ENCODE results near the gene SPP1. TPM values are rescaled to one million over a fixed set of nuclear protein-coding genes. Genes with fewer than 3 reads are reported as not detected.
A peak's percentile ranks its signal among the peaks of the same experiment; 100 is the strongest.

SPP1 gene
- total and polyA plus RNA-seq, 7 donors, result 3.0 to 47.8 (median 30.4) TPM

DNA sequence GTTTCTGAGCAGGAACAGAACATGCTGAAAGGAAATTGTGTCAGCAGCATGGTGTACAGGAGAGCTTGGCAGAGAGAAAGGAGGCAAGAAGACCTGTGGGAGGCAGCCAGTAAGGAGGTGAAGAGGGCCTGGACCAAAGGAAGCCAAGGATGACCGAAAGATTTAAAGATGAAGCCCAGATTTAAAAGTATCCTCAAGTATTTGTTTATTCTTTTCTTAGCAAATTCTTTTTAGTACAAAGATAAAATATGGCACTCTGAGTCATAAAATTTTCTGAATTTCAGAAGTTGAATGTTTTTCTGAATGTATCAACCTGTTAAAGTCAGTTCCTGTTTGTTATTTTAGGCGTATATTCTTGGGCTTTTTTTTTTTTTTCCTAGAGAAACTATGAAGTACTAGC is 35.5 kb downstream of the SPP1 start:
- intact Hi-C loops (cut with DNase I), result loop anchor here (5.0 to 10.0 kb wide), 2 partner anchors 469 to 1416 kb away; partner anchors contain the start of gene PTPN13
- H3K4me1 ChIP-seq, result peaks cover 0 to 84% (median 75%) of the 10 kb centered on the region in 4 donors

DNA sequence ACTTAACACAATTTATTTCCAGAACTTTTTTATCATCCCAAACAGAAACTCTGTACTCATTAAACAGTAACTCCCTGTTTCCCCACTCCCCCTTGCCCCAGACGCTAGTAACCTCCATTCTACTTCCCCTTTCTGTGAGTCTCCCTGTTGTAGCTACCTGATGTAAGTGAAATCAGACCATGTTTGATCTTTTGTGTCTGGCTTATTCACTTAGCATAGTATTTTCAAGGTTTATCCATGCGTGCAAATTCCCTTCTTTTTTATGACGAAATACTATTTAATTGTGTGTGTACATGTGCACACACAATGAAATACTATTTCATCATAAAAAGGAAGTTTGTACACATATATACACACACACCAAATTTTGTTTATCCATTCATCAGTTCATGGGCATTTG is 37.1 kb downstream of the SPP1 start:
- 51 to 78% methylated on average over 3 of the region's 3 CpGs for WGBS, 2 donors
- TF ChIP-seq POLR2AphosphoS5 (IDR thresholded peaks at IDR 0.05), result no peak
- TF ChIP-seq, protein P1, sequence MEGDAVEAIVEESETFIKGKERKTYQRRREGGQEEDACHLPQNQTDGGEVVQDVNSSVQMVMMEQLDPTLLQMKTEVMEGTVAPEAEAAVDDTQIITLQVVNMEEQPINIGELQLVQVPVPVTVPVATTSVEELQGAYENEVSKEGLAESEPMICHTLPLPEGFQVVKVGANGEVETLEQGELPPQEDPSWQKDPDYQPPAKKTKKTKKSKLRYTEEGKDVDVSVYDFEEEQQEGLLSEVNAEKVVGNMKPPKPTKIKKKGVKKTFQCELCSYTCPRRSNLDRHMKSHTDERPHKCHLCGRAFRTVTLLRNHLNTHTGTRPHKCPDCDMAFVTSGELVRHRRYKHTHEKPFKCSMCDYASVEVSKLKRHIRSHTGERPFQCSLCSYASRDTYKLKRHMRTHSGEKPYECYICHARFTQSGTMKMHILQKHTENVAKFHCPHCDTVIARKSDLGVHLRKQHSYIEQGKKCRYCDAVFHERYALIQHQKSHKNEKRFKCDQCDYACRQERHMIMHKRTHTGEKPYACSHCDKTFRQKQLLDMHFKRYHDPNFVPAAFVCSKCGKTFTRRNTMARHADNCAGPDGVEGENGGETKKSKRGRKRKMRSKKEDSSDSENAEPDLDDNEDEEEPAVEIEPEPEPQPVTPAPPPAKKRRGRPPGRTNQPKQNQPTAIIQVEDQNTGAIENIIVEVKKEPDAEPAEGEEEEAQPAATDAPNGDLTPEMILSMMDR (IDR thresholded peaks at IDR 0.05), result no peak
- TF ChIP-seq POLR2A (IDR thresholded peaks at IDR 0.05), result no peak
- TF ChIP-seq EP300 (IDR thresholded peaks at IDR 0.05), result no peak
- H3K4me1 ChIP-seq, result peaks cover 0 to 89% (median 83%) of the 10 kb centered on the region in 4 donors
- no peaks in the 10 kb centered on the region for H3K27me3 ChIP-seq
- H3K4me3 ChIP-seq, result no peak overlapping the region
- intact Hi-C loops (cut with DNase I), result loop anchor here (5.0 to 10.0 kb wide), 2 partner anchors 470 to 1418 kb away; partner anchors contain the start of gene PTPN13
- no peak for DNase-seq
- H3K36me3 ChIP-seq, result no peaks in the 10 kb centered on the region
- H3K9me3 ChIP-seq, result no peaks in the 10 kb centered on the region
- peak overlapping the region in 3 of 4 donors; percentile 94 to 97 (median 95) for H3K27ac ChIP-seq

More for the DNA sequence above, 35.5 kb downstream of the SPP1 start:
- Histone ChIP-seq H3K27me3 (no peaks in the 10 kb centered on the region), H3K4me3 (peak overlapping the region in 2 of 4 donors; percentile 90 to 94), H3K9me3 (no peaks in the 10 kb centered on the region), H3K36me3 (no peaks in the 10 kb centered on the region), H3K27ac (peak overlapping the region; percentile 39 to 97 (median 94))
- 64 to 65% methylated on average over 2 of the region's 2 CpGs for WGBS, 2 donors
- no peak for TF ChIP-seq EP300 (IDR thresholded peaks at IDR 0.05)
- TF ChIP-seq, protein P1 (IDR thresholded peaks at IDR 0.05), result no peak
- TF ChIP-seq POLR2A (IDR thresholded peaks at IDR 0.05), result no peak
- no peak for TF ChIP-seq POLR2AphosphoS5 (IDR thresholded peaks at IDR 0.05)
- no peak for DNase-seq

DNA sequence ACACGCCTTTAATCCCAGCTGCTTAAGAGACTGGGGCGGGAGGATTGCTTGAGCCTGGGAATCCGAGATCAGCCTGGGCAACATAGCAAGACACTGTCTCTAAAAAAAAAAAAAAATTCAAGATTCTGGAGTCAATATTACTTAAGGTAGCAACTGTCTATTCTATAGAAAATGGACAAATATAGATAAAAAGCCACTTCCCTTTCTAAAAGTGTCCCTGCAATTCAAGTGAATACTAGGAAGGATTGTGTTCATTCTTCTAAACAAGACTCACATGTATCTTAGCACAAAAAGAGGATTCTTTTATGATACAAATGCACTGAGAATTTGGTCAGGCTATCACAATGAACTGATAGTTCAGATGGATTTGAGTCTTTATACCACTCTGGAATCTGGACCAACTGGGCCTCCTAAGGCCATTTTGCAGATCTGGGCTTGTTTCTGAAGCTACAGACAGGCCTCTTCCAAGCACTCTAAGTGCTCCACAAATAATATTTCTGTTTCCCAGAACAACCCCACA is 38.9 kb downstream of the SPP1 start:
- WGBS, 2 donors, result 94 to 97% methylated on average over 3 of the region's 3 CpGs
- TF ChIP-seq EP300 (IDR thresholded peaks at IDR 0.05) (no peak), POLR2AphosphoS5 (IDR thresholded peaks at IDR 0.05) (no peak), POLR2A (IDR thresholded peaks at IDR 0.05) (no peak)
- TF ChIP-seq, protein P1 (IDR thresholded peaks at IDR 0.05), result no peak
- intact Hi-C loops (cut with DNase I), result loop anchor here (5.0 to 10.0 kb wide), 2 partner anchors 472 to 1420 kb away; partner anchors contain the start of gene PTPN13
- H3K4me3 ChIP-seq, result no peak overlapping the region
- H3K36me3 ChIP-seq, result no peaks in the 10 kb centered on the region
- peaks cover 3 to 99% (median 93%) of the 10 kb centered on the region in 4 donors for H3K4me1 ChIP-seq
- DNase-seq, result no peak
- no peaks in the 10 kb centered on the region for H3K27me3 ChIP-seq
- H3K9me3 ChIP-seq, result no peaks in the 10 kb centered on the region
- peak overlapping the region; percentile 2 to 97 (median 94) for H3K27ac ChIP-seq

DNA sequence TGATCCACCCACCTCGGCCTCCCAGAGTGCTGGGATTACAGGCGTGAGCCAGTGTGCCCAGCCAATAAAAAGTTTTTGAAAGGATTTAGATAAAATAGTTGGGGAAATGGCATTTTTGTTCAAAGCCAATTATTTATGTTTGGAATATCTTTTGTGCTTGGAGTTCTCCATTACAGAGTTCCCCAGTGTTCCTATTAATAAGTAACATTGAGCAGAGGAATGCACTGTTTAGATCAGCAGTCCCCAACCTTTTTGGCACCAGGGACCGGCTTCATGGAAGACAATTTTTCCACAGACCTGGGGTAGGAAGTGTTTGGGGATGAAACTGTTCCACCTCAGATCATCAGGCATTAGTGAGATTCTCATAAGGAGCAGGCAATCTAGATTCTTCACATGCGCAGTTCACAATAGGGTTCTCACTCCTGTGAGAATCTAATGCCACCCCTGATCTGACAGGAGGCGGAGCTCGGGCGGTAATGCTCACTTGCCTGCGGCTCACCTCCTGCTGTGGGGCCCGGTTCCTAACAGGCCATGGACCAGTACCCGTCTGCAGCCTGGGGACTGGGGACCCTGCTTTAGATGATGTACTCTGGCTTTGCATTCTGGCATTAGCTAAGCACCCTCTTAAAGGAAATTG is 40.3 kb downstream of the SPP1 start:
- peaks cover 3 to 96% (median 91%) of the 10 kb centered on the region in 4 donors for H3K4me1 ChIP-seq
- H3K27me3 ChIP-seq, result no peaks in the 10 kb centered on the region
- 92 to 94% methylated on average over 10 of the region's 10 CpGs for WGBS, 2 donors
- H3K4me3 ChIP-seq, result no peak overlapping the region
- DNase-seq, result no peak
- intact Hi-C loops (cut with DNase I), result loop anchor here (5.0 to 10.0 kb wide), 3 partner anchors 267 to 1421 kb away; partner anchors contain the start of genes PPM1K and PTPN13
- H3K36me3 ChIP-seq, result peaks cover 0 to 5% (median 2%) of the 10 kb centered on the region in 4 donors
- H3K27ac ChIP-seq, result peak overlapping the region; percentile 93 to 97 (median 94)
- TF ChIP-seq, protein P1 (IDR thresholded peaks at IDR 0.05), result no peak
- TF ChIP-seq POLR2A (IDR thresholded peaks at IDR 0.05) (no peak), POLR2AphosphoS5 (IDR thresholded peaks at IDR 0.05) (no peak), EP300 (IDR thresholded peaks at IDR 0.05) (no peak)
- H3K9me3 ChIP-seq, result no peaks in the 10 kb centered on the region

Measured in sigmoid colon (tissue), 7 donors.